Spleen (tissue), 11 donors: Measurements from ENCODE around the gene MPV17L2. TPM values are rescaled to one million over a fixed set of nuclear protein-coding genes. Genes with fewer than 3 reads are reported as not detected.
A peak's percentile ranks its signal among the peaks of the same experiment; 100 is the strongest.

Experiments
- DNase-seq: peaks from one replicate; pipeline ENCODE4 v3.0.0-alpha.2; 2020
- H3K27ac ChIP-seq, 8 donors: fragments of 200-600 bp; sonication (generic) in 7 of 8; 1 replicate in 4 of 8; 2 replicates in 4 of 8; pipeline versions ENCODE4 v1.5.0 to v1.8.0; 2016 to 2021; ENCODE audit warnings: inconsistent platforms in 4 of 8, mild to moderate bottlenecking in 4 of 8, moderate library complexity in 1 of 8
- H3K27me3 ChIP-seq, 7 donors: fragments of 200-600 bp; sonication (generic) in 6 of 7; replicated peaks in 1 of 7; 1 replicate in 4 of 7; 2 replicates in 3 of 7; pipeline versions ENCODE4 v1.5.0 to v1.8.0; 2016 to 2021; ENCODE audit warnings: inconsistent platforms in 3 of 7, mild to moderate bottlenecking in 1 of 7
- H3K36me3 ChIP-seq, 6 donors: fragments of 200-600 bp; sonication (generic) in 5 of 6; 1 replicate in 4 of 6; 2 replicates in 2 of 6; pipeline versions ENCODE4 v1.5.0 to v1.8.0; 2016 to 2021; ENCODE audit warnings: inconsistent platforms in 2 of 6
- H3K4me1 ChIP-seq, 6 donors: fragments of 200-600 bp; sonication (generic) in 5 of 6; 1 replicate in 3 of 6; 2 replicates in 3 of 6; pipeline versions ENCODE4 v1.5.0 to v1.8.0; 2016 to 2021; ENCODE audit warnings: inconsistent platforms in 3 of 6
- H3K4me3 ChIP-seq, 8 donors: fragments of 200-600 bp; sonication (generic) in 7 of 8; 1 replicate in 4 of 8; 2 replicates in 4 of 8; pipeline versions ENCODE4 v1.5.0 to v1.8.0; 2016 to 2021; ENCODE audit warnings: inconsistent platforms in 4 of 8, mild to moderate bottlenecking in 4 of 8, moderate library complexity in 2 of 8
- H3K9me3 ChIP-seq, 8 donors: fragments of 200-600 bp; sonication (generic) in 7 of 8; 1 replicate in 4 of 8; 2 replicates in 4 of 8; pipeline versions ENCODE4 v1.5.0 to v1.8.0; 2016 to 2021; ENCODE audit warnings: inconsistent platforms in 4 of 8
- CTCF ChIP-seq, 11 experiments: fragments of 200-600 bp in 7 of 11; fragments of 450-650 bp in 4 of 11; sonication (generic) in 4 of 11; IDR thresholded peaks in 8 of 11; conservative IDR thresholded peaks in 3 of 11; 1 replicate in 7 of 11; 2 replicates in 4 of 11; pipeline versions ENCODE4 v1.4.0 to v1.8.0; 2016 to 2021; ENCODE audit warnings: antibody characterized with exemption in 11 of 11, inconsistent platforms in 4 of 11, mild to moderate bottlenecking in 1 of 11
- POLR2A ChIP-seq, 3 donors: fragments of 450-650 bp; IDR thresholded peaks; one replicate each; pipeline ENCODE4 v1.5.1; 2017; ENCODE audit warnings: antibody characterized with exemption in 3 of 3, mild to moderate bottlenecking in 1 of 3
- POLR2AphosphoS5 ChIP-seq, 3 donors: sonication (generic); formaldehyde crosslinking; IDR thresholded peaks; one replicate each; pipeline ENCODE4 v1.5.1; 2017; ENCODE audit warnings: antibody characterized with exemption in 3 of 3
- WGBS, 5 donors: extraction: QIAGEN DNeasy Blood & Tissue Kit in 3 of 5; methylation state at CpG; one replicate each; pipeline versions ENCODE4 v1.1.5 to v1.1.7; 2013 to 2018; 5-methylcytosine and 5-hydroxymethylcytosine counted together
- intact Hi-C: fragments of 100-400 bp; cut with DNase I; formaldehyde crosslinking; loops from one replicate; pipeline ENCODE4 v1.15.0; 2023; ENCODE audit warnings: low total_unique reads
- polyA plus RNA-seq, 3 donors: library from polyadenylated mRNA; stranded (reverse); fragments of 200-250 nt; gene quantifications; one replicate each; pipeline ENCODE4 v1.2.1, GENCODE V29; 2013
- total RNA-seq, 7 donors: library from RNA; depleted of rRNA in 3 of 7; stranded (reverse); fragments of >200 nt in 3 of 7; fragmentation: NEBNext Ultra II Directional in 4 of 7; extraction: Animal tissue kit (Norgen Biotek cat#: 25700) in 4 of 7; gene quantifications; one replicate each; pipeline versions ENCODE4 v1.1.0 to v1.2.1, GENCODE V29; 2016 to 2021
- donor health status: healthy with polysubstance abuse.
- donor health status: DM: no; HTN: no; CAD: no; lungs with moderate emphysema.
- donor health status: DM: no; HTN: no; CAD: no.
- donor health status: Bipolar disorder and iron deficiency.
- donor health status: healthy.
- donor health status: DM: no; HTN: no; CAD: no.
- donor health status: DM: yes; HTN: yes; CAD: no.

The MPV17L2 gene
- total and polyA plus RNA-seq, 10 donors: 7.8 to 15.4 (median 11.5) TPM

GRCh38 chr19:18226956-18227780 lies 34.1 kb downstream of the MPV17L2 start:
- WGBS, 5 donors: 75 to 85% (median 83%) methylated on average over 18 of the region's 18 CpGs
- H3K36me3 ChIP-seq: no peaks in the 10 kb centered on the region
- TF ChIP-seq POLR2A (IDR thresholded peaks at IDR 0.05): no peak
- peak in 1 of 3 donors; percentile 18 for TF ChIP-seq POLR2AphosphoS5 (IDR thresholded peaks at IDR 0.05)
- intact Hi-C loops: no loop called here
- no peak overlapping the region for H3K4me3 ChIP-seq
- DNase-seq: no peak
- peaks cover 18 to 46% (median 38%) of the 10 kb centered on the region in 6 donors for H3K4me1 ChIP-seq
- H3K9me3 ChIP-seq: no peaks in the 10 kb centered on the region
- peaks cover 3 to 100% (median 54%) of the 10 kb centered on the region in 7 donors for H3K27me3 ChIP-seq
- no peak overlapping the region for H3K27ac ChIP-seq

- DNase-seq: no peak
- Histone ChIP-seq H3K4me1 (peaks cover 18 to 52% (median 39%) of the 10 kb centered on the region in 6 donors), H3K4me3 (no peak overlapping the region), H3K36me3 (no peaks in the 10 kb centered on the region), H3K9me3 (peaks cover 0 to 2% (median 0%) of the 10 kb centered on the region in 8 donors), H3K27ac (no peak overlapping the region), H3K27me3 (peaks cover 4 to 100% (median 61%) of the 10 kb centered on the region in 7 donors)
- 54 to 68% (median 65%) methylated on average over 6 of the region's 6 CpGs for WGBS, 5 donors
- intact Hi-C loops: no loop called here
- TF ChIP-seq POLR2AphosphoS5 (IDR thresholded peaks at IDR 0.05) (no peak), CTCF (IDR thresholded peaks at IDR 0.05 in 8 of 11, conservative IDR thresholded peaks at IDR 0.05 in 3 of 11) (no peak), POLR2A (IDR thresholded peaks at IDR 0.05) (no peak)
Measured at GRCh38 chr19:18227781-18228271, 34.8 kb downstream of the MPV17L2 start.

GRCh38 chr19:18229474-18229873 lies 36.5 kb downstream of the MPV17L2 start:
- 51 to 72% (median 62%) methylated on average over 5 of the region's 5 CpGs for WGBS, 5 donors
- no peak for DNase-seq
- TF ChIP-seq CTCF (IDR thresholded peaks at IDR 0.05 in 8 of 11, conservative IDR thresholded peaks at IDR 0.05 in 3 of 11) (peak in 6 of 11 experiments; percentile 32 to 48 (median 38)), POLR2A (IDR thresholded peaks at IDR 0.05) (no peak)
- no peak overlapping the region for H3K4me3 ChIP-seq
- peaks cover 0 to 12% (median 3%) of the 10 kb centered on the region in 8 donors for H3K9me3 ChIP-seq
- H3K4me1 ChIP-seq: peaks cover 18 to 47% (median 30%) of the 10 kb centered on the region in 6 donors
- intact Hi-C loops: no loop called here
- peaks cover 7 to 100% (median 73%) of the 10 kb centered on the region in 7 donors for H3K27me3 ChIP-seq
- no peaks in the 10 kb centered on the region for H3K36me3 ChIP-seq
- no peak overlapping the region for H3K27ac ChIP-seq

- 80 to 88% (median 82%) methylated on average over 4 of the region's 4 CpGs for WGBS, 5 donors
- no peak for TF ChIP-seq POLR2AphosphoS5 (IDR thresholded peaks at IDR 0.05)
- no peak for TF ChIP-seq CTCF (IDR thresholded peaks at IDR 0.05 in 8 of 11, conservative IDR thresholded peaks at IDR 0.05 in 3 of 11)
- no peak for TF ChIP-seq POLR2A (IDR thresholded peaks at IDR 0.05)
- H3K4me3 ChIP-seq: no peak overlapping the region
- peaks cover 7 to 100% (median 72%) of the 10 kb centered on the region in 7 donors for H3K27me3 ChIP-seq
- H3K36me3 ChIP-seq: no peaks in the 10 kb centered on the region
- DNase-seq: no peak
- intact Hi-C loops: no loop called here
- peaks cover 15 to 43% (median 26%) of the 10 kb centered on the region in 6 donors for H3K4me1 ChIP-seq
- no peak overlapping the region for H3K27ac ChIP-seq
- H3K9me3 ChIP-seq: peaks cover 0 to 12% (median 3%) of the 10 kb centered on the region in 8 donors
Measured at GRCh38 chr19:18229915-18230314, 36.9 kb downstream of the MPV17L2 start.
